ENCODE results near the gene PTOV1. TPM values are rescaled to one million over a fixed set of nuclear protein-coding genes. Genes with fewer than 3 reads are reported as not detected.

PTOV1 gene
- total and polyA plus RNA-seq, 5 experiments from 2014 or later = 42.9 to 186 (median 67.4) TPM

DNA sequence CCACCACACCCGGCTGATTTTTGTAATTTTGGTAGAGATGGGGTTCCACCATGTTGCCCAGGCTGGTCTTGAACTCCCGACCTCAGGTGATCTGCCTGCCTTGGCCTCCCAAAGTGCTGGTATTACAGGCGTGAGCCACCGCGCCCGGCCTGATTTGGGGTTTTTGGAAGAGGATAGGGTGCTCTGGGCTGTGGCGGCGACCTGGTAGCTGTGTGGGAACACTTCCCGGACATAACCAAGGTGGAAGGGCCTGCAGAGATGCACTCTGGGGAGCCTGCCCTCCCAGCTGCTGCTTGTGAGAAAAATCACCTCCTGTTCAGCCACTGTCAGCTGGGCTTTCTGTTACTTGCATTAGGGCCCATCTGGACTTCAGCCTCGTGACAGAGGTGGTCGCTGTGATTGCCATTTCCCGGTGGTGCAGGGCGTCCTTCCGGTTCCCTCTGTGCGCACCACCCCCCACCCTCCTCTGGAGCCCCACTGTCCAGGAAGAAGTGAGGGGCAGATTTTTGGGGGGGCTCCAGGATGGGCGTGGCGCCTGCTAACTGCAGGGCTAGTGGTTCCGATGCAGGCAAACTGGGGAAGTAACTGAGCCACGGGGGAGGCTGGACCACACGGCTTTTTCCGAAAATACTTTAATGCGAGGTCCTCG lies 38.2 kb downstream of the PTOV1 start:
- POLR2A ChIA-PET = interaction anchor here (0.6 to 3.0 kb wide), 5 partner anchors 12 to 171 kb away, joined by 3 to 20 read pairs (median 6); partner anchors contain the start of genes AKT1S1 and TBC1D17
- DNase-seq (no peak), ATAC-seq (no peak)
- H3K36me3 Mint-ChIP-seq = peaks cover 0 to 20% (median 4%) of the 10 kb centered on the region in 3 donors
- H3K27me3 Mint-ChIP-seq = no peaks in the 10 kb centered on the region
- H3K27ac Mint-ChIP-seq = no peak overlapping the region
- H3K4me3 Mint-ChIP-seq = peak overlapping the region in 6 of 10 donors; percentile 7 to 52 (median 28)
- no peaks in the 10 kb centered on the region for H3K9me3 Mint-ChIP-seq
- H3K4me1 Mint-ChIP-seq = peaks cover 0 to 9% (median under 1%) of the 10 kb centered on the region in 4 donors

DNA sequence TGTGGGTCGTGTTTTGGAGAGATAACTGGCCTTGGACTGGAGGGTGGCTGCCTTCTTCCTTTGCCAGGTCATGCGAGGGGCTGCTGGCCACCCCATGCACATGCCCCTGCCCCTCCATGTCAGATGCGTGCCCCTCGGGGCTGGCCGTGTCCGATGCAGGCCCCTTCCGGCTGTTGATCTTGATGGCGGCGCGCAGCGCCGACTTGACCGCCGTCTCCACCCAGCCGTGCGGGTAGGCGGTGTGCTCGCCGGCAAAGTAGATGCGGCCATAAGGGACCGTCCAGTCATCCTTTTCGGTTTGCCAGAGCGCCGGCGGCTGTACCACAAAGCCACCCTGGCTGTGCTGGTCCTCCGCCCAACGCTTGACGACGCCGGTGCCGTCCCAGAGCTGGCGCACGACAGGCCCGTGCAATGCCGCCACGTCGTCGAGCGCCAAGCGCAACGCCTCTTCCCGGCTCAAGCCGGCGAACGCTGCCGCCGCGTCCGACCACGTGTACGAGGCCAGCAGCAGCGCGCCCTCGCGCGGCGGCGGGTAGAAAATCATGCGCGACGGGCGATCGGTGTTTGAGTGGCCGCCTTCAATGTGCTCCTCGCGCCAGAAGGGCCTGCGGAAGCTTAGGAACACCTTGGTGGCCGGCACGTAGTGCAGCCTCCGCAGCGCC lies 38.9 kb downstream of the PTOV1 start:
- DNase-seq (peak; percentile 57 to 85 (median 74)), ATAC-seq (peak; percentile 80 to 82)
- peaks cover 0 to 9% (median under 1%) of the 10 kb centered on the region in 4 donors for H3K4me1 Mint-ChIP-seq
- H3K27ac Mint-ChIP-seq = peak overlapping the region in 3 of 10 donors; percentile 15 to 72 (median 58)
- POLR2A ChIA-PET = interaction anchor here (0.6 to 3.0 kb wide), 5 partner anchors 13 to 172 kb away, joined by 3 to 20 read pairs (median 5); partner anchors contain the start of genes AKT1S1, FUZ and TBC1D17
- H3K36me3 Mint-ChIP-seq = peaks cover 0 to 15% (median 0%) of the 10 kb centered on the region in 3 donors
- no peaks in the 10 kb centered on the region for H3K27me3 Mint-ChIP-seq
- H3K9me3 Mint-ChIP-seq = no peaks in the 10 kb centered on the region
- H3K4me3 Mint-ChIP-seq = peak overlapping the region; percentile 72 to 84 (median 81)

DNA sequence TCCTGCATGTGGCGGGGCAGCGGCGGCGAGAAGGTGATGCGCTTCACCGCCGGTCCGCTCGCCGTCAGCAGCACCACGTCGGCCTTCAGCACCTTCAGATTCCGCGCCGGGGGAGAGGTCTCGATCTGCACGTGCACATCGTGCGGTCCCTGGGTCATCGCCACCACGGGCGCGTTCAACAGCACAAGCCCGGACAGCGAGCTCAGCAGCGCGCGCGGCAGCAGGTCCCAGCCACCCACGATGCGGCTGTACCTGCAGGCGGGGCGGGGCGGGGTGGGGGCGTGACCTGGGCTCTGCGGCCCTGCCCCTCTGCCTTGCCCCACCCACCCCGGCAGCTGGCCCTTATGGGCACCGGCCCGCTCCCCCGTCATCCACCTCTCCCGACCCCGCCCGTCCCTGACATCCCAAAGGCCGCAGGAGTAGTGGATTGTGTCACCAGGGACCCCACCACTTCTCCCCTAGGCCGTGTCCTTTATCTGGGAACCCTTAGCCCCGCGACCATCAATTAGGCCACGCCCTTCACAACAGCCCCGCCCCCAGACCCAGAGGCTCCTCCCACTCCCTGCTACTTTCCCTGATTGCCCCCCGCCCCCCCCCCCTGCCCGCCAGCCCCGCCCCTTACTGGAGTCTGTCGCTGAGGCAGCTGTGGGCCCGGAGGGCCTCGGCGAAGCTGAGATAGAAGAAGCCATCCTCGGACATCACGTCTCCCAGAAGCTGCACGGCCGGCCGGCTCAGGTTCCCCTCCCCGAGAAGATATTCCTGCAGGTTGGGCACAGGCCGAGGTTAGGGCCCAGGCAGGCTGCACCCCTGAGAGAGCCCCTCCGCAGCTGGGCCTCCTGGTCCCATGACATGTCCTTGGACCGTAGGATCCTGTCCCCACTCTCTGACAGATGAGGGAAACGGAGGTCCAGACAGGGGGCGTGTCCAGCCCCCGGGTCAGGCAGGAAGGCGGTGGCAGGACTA lies 39.7 kb downstream of the PTOV1 start:
- H3K4me3 Mint-ChIP-seq = peak overlapping the region; percentile 72 to 84 (median 81)

DNA sequence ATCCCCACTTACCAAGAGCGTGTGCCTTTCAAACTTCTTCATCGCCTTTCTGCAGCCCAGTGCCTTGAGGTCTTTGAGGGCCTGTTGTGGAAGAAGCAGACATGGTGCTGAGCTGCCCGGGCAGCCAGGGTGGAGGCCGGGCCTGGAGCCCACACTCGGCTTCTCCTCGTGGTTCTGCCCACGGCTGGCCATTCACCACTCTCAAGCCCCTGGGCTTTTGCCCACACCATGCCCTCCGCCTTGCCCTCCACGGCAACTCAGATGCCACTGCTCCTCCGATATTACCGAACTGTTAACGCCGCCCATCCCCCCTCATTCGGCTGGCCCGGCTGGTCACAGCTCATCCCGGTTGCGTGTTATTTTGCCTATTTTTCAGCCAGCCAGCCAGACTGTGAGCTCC lies 40.4 kb downstream of the PTOV1 start:
- Mint-ChIP-seq H3K36me3 (peaks cover 0 to 3% (median 0%) of the 10 kb centered on the region in 3 donors), H3K4me3 (peak overlapping the region in 5 of 10 donors; percentile 34 to 72 (median 48)), H3K9me3 (no peaks in the 10 kb centered on the region), H3K4me1 (peaks cover 1 to 17% (median 6%) of the 10 kb centered on the region in 4 donors), H3K27me3 (no peaks in the 10 kb centered on the region), H3K27ac (peak overlapping the region in 2 of 10 donors; percentile 34 to 75)
- DNase-seq = no peak
- ATAC-seq = no peak
- POLR2A ChIA-PET = interaction anchor here (3.0 kb wide), 1 partner anchor 15 kb away, joined by 20 read pairs; the partner anchor contains the start of genes AKT1S1 and TBC1D17

More for the DNA sequence above, 39.7 kb downstream of the PTOV1 start:
- DNase-seq (peak; percentile 43 to 78 (median 56)), ATAC-seq (peak; percentile 86)
- Mint-ChIP-seq H3K36me3 (peaks cover 0 to 8% (median 0%) of the 10 kb centered on the region in 3 donors), H3K4me1 (peaks cover 0 to 9% (median 1%) of the 10 kb centered on the region in 4 donors), H3K9me3 (no peaks in the 10 kb centered on the region), H3K27me3 (no peaks in the 10 kb centered on the region), H3K27ac (peak overlapping the region in 4 of 10 donors; percentile 15 to 75 (median 64))
- POLR2A ChIA-PET = interaction anchor here (0.7 to 3.0 kb wide), 5 partner anchors 14 to 173 kb away, joined by 3 to 20 read pairs (median 5); partner anchors contain the start of genes AKT1S1, ATF5, FUZ and NUP62

DNA sequence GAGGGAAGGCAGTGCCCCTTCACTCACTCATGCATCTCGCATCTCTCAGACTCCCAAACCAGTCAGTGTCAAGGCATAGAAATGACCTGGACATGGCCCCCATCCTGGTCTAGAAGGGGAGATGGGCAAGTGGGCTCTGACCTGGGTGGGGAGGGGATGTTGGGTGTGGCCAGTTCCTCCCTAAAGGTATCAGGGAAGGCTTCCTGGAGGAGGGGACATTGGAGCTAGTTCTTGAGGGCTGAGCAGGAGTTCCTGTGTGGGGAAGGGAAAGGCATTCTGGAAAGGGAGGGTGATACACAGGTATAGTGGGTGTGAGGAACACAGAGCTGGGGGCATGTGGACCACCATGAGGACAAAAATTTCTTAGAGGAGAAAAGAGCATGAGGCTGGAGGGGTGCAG lies 41.8 kb downstream of the PTOV1 start:
- Mint-ChIP-seq H3K27ac (peak overlapping the region in 4 of 10 donors; percentile 4 to 93 (median 57)), H3K4me3 (peak overlapping the region in 3 of 10 donors; percentile 9 to 59 (median 14)), H3K4me1 (peaks cover 12 to 29% (median 19%) of the 10 kb centered on the region in 4 donors), H3K9me3 (no peaks in the 10 kb centered on the region), H3K27me3 (no peaks in the 10 kb centered on the region), H3K36me3 (peaks cover 0 to 3% (median 0%) of the 10 kb centered on the region in 3 donors)
- ATAC-seq (no peak), DNase-seq (no peak)
- POLR2A ChIA-PET = interaction anchor here (0.5 to 1.5 kb wide), 3 partner anchors 15 to 122 kb away, joined by 4 to 7 read pairs (median 4); partner anchors contain the start of genes AKT1S1 and TBC1D17

DNA sequence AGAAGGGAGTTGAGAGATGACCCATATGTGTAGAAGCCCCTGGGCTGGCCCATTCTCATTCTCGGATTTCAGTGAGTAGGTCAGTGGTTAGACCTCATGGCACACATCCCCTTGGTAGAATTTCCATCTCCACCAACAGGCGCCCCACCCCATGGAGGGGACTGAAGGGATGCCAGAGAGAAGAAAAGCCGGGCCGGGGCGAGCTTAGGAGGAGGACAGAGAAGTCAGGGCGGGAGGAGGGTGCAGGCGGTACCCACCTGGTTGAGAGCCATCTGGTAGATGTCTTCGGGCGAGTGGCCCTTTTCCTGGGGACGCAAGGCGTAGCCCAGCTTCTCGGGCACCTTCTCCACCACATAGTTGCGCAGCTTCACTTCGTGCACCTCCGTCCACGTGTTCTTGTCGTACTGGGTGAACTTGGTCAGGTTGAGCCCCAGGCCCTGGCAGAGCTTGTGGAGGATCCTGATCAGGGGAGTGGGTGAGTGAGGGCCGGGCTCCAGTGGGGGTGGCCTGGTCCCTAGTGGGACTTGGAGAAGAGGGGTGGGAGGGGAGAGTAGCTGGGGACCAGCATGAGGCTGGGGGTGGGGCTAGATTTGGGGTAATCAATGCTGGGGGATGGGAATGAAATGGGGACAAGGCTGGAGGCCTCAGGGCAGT lies 43.2 kb downstream of the PTOV1 start:
- no peak overlapping the region for H3K4me3 Mint-ChIP-seq
- ATAC-seq (no peak), DNase-seq (no peak)
- POLR2A ChIA-PET = interaction anchor here (1.1 to 3.0 kb wide), 3 partner anchors 17 to 35 kb away, joined by 3 to 9 read pairs (median 4); partner anchors contain the start of genes AKT1S1, ATF5, NUP62 and TBC1D17
- H3K4me1 Mint-ChIP-seq = peaks cover 13 to 32% (median 23%) of the 10 kb centered on the region in 4 donors
- H3K36me3 Mint-ChIP-seq = no peaks in the 10 kb centered on the region
- peak overlapping the region in 3 of 10 donors; percentile 40 to 73 (median 65) for H3K27ac Mint-ChIP-seq
- H3K9me3 Mint-ChIP-seq = no peaks in the 10 kb centered on the region
- H3K27me3 Mint-ChIP-seq = no peaks in the 10 kb centered on the region

DNA sequence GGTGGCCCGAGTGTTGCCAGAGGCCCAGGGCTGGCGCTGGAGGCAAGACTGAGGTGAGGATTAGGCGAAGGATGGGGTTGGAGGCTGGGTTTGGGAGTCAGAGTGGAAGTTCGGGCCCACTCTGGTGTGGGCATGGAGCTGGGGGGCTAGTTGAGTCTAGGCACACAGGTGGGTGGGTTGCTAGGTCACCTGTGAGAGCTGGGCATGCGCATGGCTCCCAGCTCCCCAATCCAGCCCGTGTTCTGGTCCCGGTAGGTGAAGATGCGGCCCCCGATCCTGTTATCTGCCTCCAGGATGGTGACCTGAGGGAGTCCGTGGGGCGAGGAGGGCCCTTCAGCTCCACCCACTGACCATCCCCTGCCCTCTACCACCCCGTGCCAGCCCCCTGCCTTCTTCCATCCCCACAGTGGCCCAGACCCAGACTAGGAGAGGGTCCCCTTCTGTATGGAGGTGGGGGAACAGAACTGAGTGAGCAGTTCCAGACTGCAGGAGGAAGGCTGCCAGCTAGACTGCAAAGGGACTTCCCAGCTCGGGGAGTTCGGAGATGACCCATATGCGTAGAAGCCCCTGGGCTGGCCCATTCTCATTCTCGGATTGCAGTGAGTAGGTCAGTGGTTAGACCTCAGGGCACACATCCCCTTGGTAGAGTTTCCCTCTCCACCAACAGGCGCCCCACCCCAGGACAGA lies 44.1 kb downstream of the PTOV1 start:
- ATAC-seq = no peak
- H3K4me3 Mint-ChIP-seq = peak overlapping the region in 1 of 10 donors; percentile 28
- H3K36me3 Mint-ChIP-seq = no peaks in the 10 kb centered on the region
- no peaks in the 10 kb centered on the region for H3K27me3 Mint-ChIP-seq
- peaks cover 13 to 32% (median 23%) of the 10 kb centered on the region in 4 donors for H3K4me1 Mint-ChIP-seq
- H3K27ac Mint-ChIP-seq = peak overlapping the region in 5 of 10 donors; percentile 40 to 87 (median 48)
- POLR2A ChIA-PET = interaction anchor here (1.1 to 3.0 kb wide), 2 partner anchors 34 to 36 kb away, joined by 3 to 9 read pairs; partner anchors contain the start of genes ATF5 and NUP62
- no peak for DNase-seq
- no peaks in the 10 kb centered on the region for H3K9me3 Mint-ChIP-seq

DNA sequence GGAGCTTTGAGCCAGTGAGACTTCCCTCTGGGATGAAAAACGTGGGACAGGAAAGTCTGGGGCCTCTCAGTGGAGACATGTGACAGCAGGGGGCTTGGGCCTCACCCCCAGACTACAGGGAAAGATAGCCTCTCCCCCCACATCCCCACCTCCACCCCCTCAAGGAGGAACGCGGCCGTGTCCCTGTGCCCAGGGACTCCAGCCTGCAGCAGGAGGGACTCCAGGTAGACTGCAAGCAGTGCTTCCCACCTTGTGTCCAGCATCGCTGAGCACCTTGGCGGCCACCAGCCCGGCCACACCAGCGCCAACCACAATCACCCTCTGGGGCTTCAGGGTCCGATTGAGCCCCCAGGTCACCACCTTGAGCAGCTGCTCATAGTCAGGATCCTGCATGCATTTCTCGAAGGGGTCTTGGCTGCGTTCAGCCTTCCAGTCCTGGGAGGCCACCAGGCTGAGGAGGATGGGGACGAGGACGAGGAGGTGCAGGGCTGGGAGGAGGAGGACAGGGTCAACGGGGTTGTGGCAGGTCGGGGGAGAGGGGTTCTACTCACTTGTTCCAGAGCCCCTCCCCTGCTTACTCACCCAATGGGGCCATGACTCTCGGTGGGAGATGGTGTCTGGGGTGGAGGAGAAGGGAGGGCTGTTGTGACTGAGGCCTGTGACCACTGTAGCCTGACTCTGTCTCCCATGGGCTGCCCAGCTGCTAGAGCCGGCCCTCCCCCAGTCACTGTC lies 44.8 kb downstream of the PTOV1 start:
- Mint-ChIP-seq H3K36me3 (no peaks in the 10 kb centered on the region), H3K4me3 (peak overlapping the region in 1 of 10 donors; percentile 82), H3K9me3 (no peaks in the 10 kb centered on the region), H3K27me3 (no peaks in the 10 kb centered on the region), H3K4me1 (peaks cover 13 to 29% (median 23%) of the 10 kb centered on the region in 4 donors), H3K27ac (peak overlapping the region in 6 of 10 donors; percentile 48 to 98 (median 88))
- POLR2A ChIA-PET = interaction anchor here (1.0 to 3.0 kb wide), 3 partner anchors 26 to 37 kb away, joined by 3 to 9 read pairs (median 3); partner anchors contain the start of genes ATF5 and NUP62
- DNase-seq (no peak), ATAC-seq (no peak)

DNA sequence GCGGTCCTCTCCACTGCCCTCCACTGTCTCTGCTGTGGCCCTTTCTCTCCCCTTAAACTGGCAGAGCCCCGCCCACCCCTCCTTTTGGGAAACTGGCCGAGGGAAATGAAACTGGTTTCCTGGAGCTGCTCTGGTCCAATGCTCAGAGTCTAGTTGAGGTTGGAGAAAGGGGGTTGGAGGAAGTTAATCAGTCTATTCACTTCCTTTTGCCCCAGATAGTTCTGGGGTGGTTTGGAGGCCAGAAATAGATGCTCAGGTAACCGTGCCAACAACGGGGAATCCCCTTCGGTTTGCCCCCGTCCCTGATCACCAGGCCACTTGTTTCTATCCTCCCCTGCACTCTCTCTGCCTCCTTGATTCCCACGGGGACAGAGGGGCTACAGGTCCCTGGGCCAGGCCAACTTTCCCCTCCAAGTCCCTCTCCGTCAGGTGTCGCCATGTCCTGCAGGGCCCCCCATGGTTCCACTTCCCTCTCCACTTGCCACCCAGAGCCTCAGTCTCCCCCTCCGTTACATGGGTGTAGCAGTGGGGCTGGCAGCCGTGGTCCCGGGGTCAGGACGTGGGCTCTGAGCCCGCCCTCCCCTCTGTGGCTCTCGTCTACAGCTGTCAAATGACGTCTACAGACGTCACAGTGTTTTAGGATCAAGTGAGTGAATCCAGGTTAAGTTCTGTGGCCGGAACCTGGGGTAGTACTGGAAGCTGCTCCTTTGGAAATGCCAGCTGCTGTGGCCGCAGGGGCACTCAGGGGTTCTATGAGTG lies 46.1 kb downstream of the PTOV1 start, which contains the start of gene IL4I1:
TSS of gene IL4I1 (minus strand) at position 25 of the 759 bp plus-strand sequence. CDS start 727 bp downstream, outside the sequence.
- H3K36me3 Mint-ChIP-seq = no peaks in the 10 kb centered on the region
- H3K9me3 Mint-ChIP-seq = no peaks in the 10 kb centered on the region
- peak within 1 kb of the TSS; percentile 78 to 98 (median 90) for H3K27ac Mint-ChIP-seq
- peak within 1 kb of the TSS; percentile 50 to 88 (median 78) for H3K4me3 Mint-ChIP-seq
- POLR2A ChIA-PET = interaction anchor here (1.0 to 3.0 kb wide), 4 partner anchors 20 to 32 kb away, joined by 3 to 9 read pairs (median 4); partner anchors contain the start of genes AKT1S1, ATF5, NUP62 and TBC1D17
- DNase-seq = peak in 7 of 10 donors; percentile 29 to 60 (median 43)
- H3K27me3 Mint-ChIP-seq = no peaks in the 10 kb centered on the region
- H3K4me1 Mint-ChIP-seq = peaks cover 13 to 29% (median 23%) of the 10 kb centered on the region in 4 donors
- peak; percentile 71 to 72 for ATAC-seq
